ENCODE measurements around the gene ACTL9. TPM values are rescaled to one million over a fixed set of nuclear protein-coding genes. Genes with fewer than 3 reads are reported as not detected.

Gene ACTL9
- total and polyA plus RNA-seq, 8 donors, result not detected

- ATAC-seq (no peak), FAIRE-seq (no peak), DNase-seq (no peak)
- WGBS, 2 donors, result 55 to 67% methylated on average over 20 to 21 of the region's 21 CpGs
- intact Hi-C loops (cut with DNase I), result no loop called here
- no peaks in the 10 kb centered on the region for H3K4me1 ChIP-seq
- no peak overlapping the region for H3K4me3 ChIP-seq
- no peak overlapping the region for H3K27ac ChIP-seq
- H3K27me3 ChIP-seq, result no peaks in the 10 kb centered on the region
- no peaks in the 10 kb centered on the region for H3K36me3 ChIP-seq
- H3K9me3 ChIP-seq, result no peaks in the 10 kb centered on the region
- no peak for TF ChIP-seq CTCF (IDR thresholded peaks at IDR 0.05)
Observed at GRCh38 chr19:8684001-8684902, 14.3 kb downstream of the ACTL9 start.

GRCh38 chr19:8682931-8683330 is 15.7 kb downstream of the ACTL9 start:
- intact Hi-C loops (cut with DNase I), result no loop called here
- FAIRE-seq, result no peak

GRCh38 chr19:8682472-8682871 is 16.1 kb downstream of the ACTL9 start:
- WGBS, 2 donors, result 19 to 30% methylated on average over 2 of the region's 2 CpGs

More at GRCh38 chr19:8682931-8683330, 15.7 kb downstream of the ACTL9 start:
- H3K9me3 ChIP-seq, result no peaks in the 10 kb centered on the region
- no peak for TF ChIP-seq CTCF (IDR thresholded peaks at IDR 0.05)
- no peak for DNase-seq
- no peaks in the 10 kb centered on the region for H3K27me3 ChIP-seq
- H3K36me3 ChIP-seq, result no peaks in the 10 kb centered on the region
- no peak overlapping the region for H3K4me3 ChIP-seq
- H3K4me1 ChIP-seq, result no peaks in the 10 kb centered on the region
- no peak overlapping the region for H3K27ac ChIP-seq
- no peak for ATAC-seq
- 34 to 45% methylated on average over 1 of the region's 1 CpG for WGBS, 2 donors

GRCh38 chr19:8681345-8682029 is 17.1 kb downstream of the ACTL9 start:
- Histone ChIP-seq H3K27ac (no peak overlapping the region), H3K4me1 (no peaks in the 10 kb centered on the region), H3K4me3 (no peak overlapping the region), H3K36me3 (no peaks in the 10 kb centered on the region), H3K9me3 (no peaks in the 10 kb centered on the region), H3K27me3 (no peaks in the 10 kb centered on the region)
- DNase-seq (no peak), ATAC-seq (no peak), FAIRE-seq (no peak)
- no peak for TF ChIP-seq CTCF (IDR thresholded peaks at IDR 0.05)
- 53 to 71% methylated on average over 2 of the region's 2 CpGs for WGBS, 2 donors
- intact Hi-C loops (cut with DNase I), result no loop called here

More at GRCh38 chr19:8682472-8682871, 16.1 kb downstream of the ACTL9 start:
- no peak for DNase-seq
- no peak for FAIRE-seq
- Histone ChIP-seq H3K4me3 (no peak overlapping the region), H3K36me3 (no peaks in the 10 kb centered on the region), H3K9me3 (no peaks in the 10 kb centered on the region), H3K27me3 (no peaks in the 10 kb centered on the region), H3K27ac (no peak overlapping the region), H3K4me1 (no peaks in the 10 kb centered on the region)
- intact Hi-C loops (cut with DNase I), result no loop called here
- no peak for ATAC-seq
- TF ChIP-seq CTCF (IDR thresholded peaks at IDR 0.05), result no peak

Measured in pancreas (tissue), 10 donors.